Measurements from ENCODE around the gene ANKDD1A.

Gene ANKDD1A

GRCh38 chr15:64895285-64896065, 16.2 kb upstream of the ANKDD1A start:
- TF ChIP-seq CTCF (conservative IDR thresholded peaks at IDR 0.05) = no peak
- TF ChIP-seq ZFX (IDR thresholded peaks at IDR 0.05) = no peak
- H3K27ac ChIP-seq = no peak overlapping the region

- H3K27ac ChIP-seq = no peak overlapping the region
- TF ChIP-seq ZFX (IDR thresholded peaks at IDR 0.05) (no peak), CTCF (conservative IDR thresholded peaks at IDR 0.05) (no peak)
Measured at GRCh38 chr15:64896371-64897069, 15.2 kb upstream of the ANKDD1A start.

- H3K27ac ChIP-seq = no peak overlapping the region
- TF ChIP-seq ZFX (IDR thresholded peaks at IDR 0.05) (no peak), CTCF (conservative IDR thresholded peaks at IDR 0.05) (no peak)
Measured at GRCh38 chr15:64897345-64897985, 14.2 kb upstream of the ANKDD1A start.

- TF ChIP-seq ZFX (IDR thresholded peaks at IDR 0.05) (no peak), CTCF (conservative IDR thresholded peaks at IDR 0.05) (no peak)
- H3K27ac ChIP-seq = no peak overlapping the region
Measured at GRCh38 chr15:64898406-64898805, 13.3 kb upstream of the ANKDD1A start.

- TF ChIP-seq CTCF (conservative IDR thresholded peaks at IDR 0.05) = no peak
- no peak for TF ChIP-seq ZFX (IDR thresholded peaks at IDR 0.05)
- H3K27ac ChIP-seq = no peak overlapping the region
Measured at GRCh38 chr15:64901141-64901540, 10.6 kb upstream of the ANKDD1A start.

GRCh38 chr15:64901914-64902313, 9.8 kb upstream of the ANKDD1A start:
- H3K27ac ChIP-seq = no peak overlapping the region
- TF ChIP-seq ZFX (IDR thresholded peaks at IDR 0.05) = no peak
- TF ChIP-seq CTCF (conservative IDR thresholded peaks at IDR 0.05) = no peak

GRCh38 chr15:64902863-64903262, 8.8 kb upstream of the ANKDD1A start:
- TF ChIP-seq CTCF (conservative IDR thresholded peaks at IDR 0.05) (no peak), ZFX (IDR thresholded peaks at IDR 0.05) (no peak)
- no peak overlapping the region for H3K27ac ChIP-seq

Measured in C4-2B (cell line).